DND-41 (cell line): ENCODE data around the gene SLC6A4.
"Not testable (repeated sequence)": the region's sequence is repeated elsewhere in the genome, so short reads cannot be mapped to it uniquely, and the experiment has no call there.

Experiments
- ATAC-seq: fragments of 200-7000 bp; cut with Tn5 transposase; 3 replicates; pipeline ENCODE4 v1.9.1; 2021; ENCODE audit warnings: low read depth; ENCODE audit not compliant: insufficient read depth
- DNase-seq: peaks from one replicate; pipeline ENCODE4 v3.0.0-alpha.2; 2020
- H2AFZ ChIP-seq: 2 replicates; pipeline ENCODE4 v1.6.0; 2012; ENCODE audit warnings: low read depth, low read length
- H3K27ac ChIP-seq: 2 replicates; pipeline ENCODE4 v1.5.1; 2012; ENCODE audit warnings: low read length, inconsistent platforms
- H3K27me3 ChIP-seq: fragments of 200-600 bp; sonication (generic); 2 replicates; pipeline ENCODE4 v1.6.0; 2012; ENCODE audit warnings: low read length, mild to moderate bottlenecking, inconsistent platforms; ENCODE audit not compliant: insufficient read depth, poor library complexity
- H3K36me3 ChIP-seq: 2 replicates; pipeline ENCODE4 v1.5.1; 2012; ENCODE audit warnings: low read length, inconsistent platforms; ENCODE audit not compliant: insufficient read depth
- H3K4me1 ChIP-seq: 2 replicates; pipeline ENCODE4 v1.5.1; 2012; ENCODE audit warnings: mild to moderate bottlenecking, low read length; ENCODE audit not compliant: insufficient read depth
- H3K4me2 ChIP-seq: 2 replicates; pipeline ENCODE4 v1.6.0; 2012; ENCODE audit warnings: mild to moderate bottlenecking, moderate library complexity, low read length, inconsistent platforms; ENCODE audit not compliant: insufficient read depth
- H3K4me3 ChIP-seq, 2 experiments: fragments of 200-600 bp in 1 of 2; shearing (Covaris generic) in 1 of 2; 2 replicates each; pipeline ENCODE4 v1.5.1; 2012 to 2016; ENCODE audit warnings: inconsistent platforms in 2 of 2, low read length in 2 of 2, mild to moderate bottlenecking in 2 of 2, low read depth in 1 of 2, moderate library complexity in 1 of 2
- H3K79me2 ChIP-seq: 2 replicates; pipeline ENCODE4 v1.6.0; 2012; ENCODE audit warnings: low read length, inconsistent platforms; ENCODE audit not compliant: insufficient read depth
- H3K9ac ChIP-seq: 2 replicates; pipeline ENCODE4 v1.6.0; 2012; ENCODE audit warnings: low read depth, mild to moderate bottlenecking, inconsistent platforms, low read length, moderate library complexity
- H3K9me3 ChIP-seq: 2 replicates; pipeline ENCODE4 v1.5.1; 2012; ENCODE audit warnings: low read length, moderate library complexity, mild to moderate bottlenecking, inconsistent platforms; ENCODE audit not compliant: insufficient read depth, severe bottlenecking
- H4K20me1 ChIP-seq: 2 replicates; pipeline ENCODE4 v1.6.0; 2012; ENCODE audit warnings: low read length; ENCODE audit not compliant: insufficient read depth
- CTCF ChIP-seq: IDR thresholded peaks from 2 replicates; pipeline ENCODE4 v1.5.1; 2012; ENCODE audit warnings: borderline replicate concordance, low read length, moderate library complexity, mild to moderate bottlenecking; ENCODE audit not compliant: poor library complexity, severe bottlenecking; ENCODE audit errors: extremely low read depth
- EZH2 ChIP-seq: IDR thresholded peaks from 3 replicates; pipeline ENCODE4 v1.6.1; 2012; ENCODE audit warnings: borderline replicate concordance, low read depth, mild to moderate bottlenecking, moderate library complexity, low read length, inconsistent platforms; ENCODE audit not compliant: severe bottlenecking

Gene SLC6A4

GRCh38 chr17:30208214-30208613, 27.3 kb downstream of the SLC6A4 start:
- Histone ChIP-seq H3K27ac (no peak overlapping the region), H4K20me1 (no peaks in the 10 kb centered on the region), H3K9me3 (no peaks in the 10 kb centered on the region), H3K79me2 (no peaks in the 10 kb centered on the region), H3K27me3 (peaks cover 3% of the 10 kb centered on the region), H3K36me3 (no peaks in the 10 kb centered on the region), H3K4me2 (no peak overlapping the region), H3K9ac (no peak overlapping the region), H3K4me3 (no peak overlapping the region), H3K4me1 (no peaks in the 10 kb centered on the region), H2AFZ (no peak overlapping the region)
- TF ChIP-seq CTCF (no peak), EZH2 (no peak)
- ATAC-seq (no peak), DNase-seq (no peak)

- no peak overlapping the region for H3K9ac ChIP-seq
- H3K27ac ChIP-seq: no peak overlapping the region
- TF ChIP-seq EZH2 (no peak), CTCF (no peak)
- no peaks in the 10 kb centered on the region for H3K79me2 ChIP-seq
- no peak overlapping the region for H2AFZ ChIP-seq
- no peaks in the 10 kb centered on the region for H3K9me3 ChIP-seq
- peaks cover 3% of the 10 kb centered on the region for H3K27me3 ChIP-seq
- no peak overlapping the region for H3K4me3 ChIP-seq
- H3K36me3 ChIP-seq: no peaks in the 10 kb centered on the region
- no peaks in the 10 kb centered on the region for H4K20me1 ChIP-seq
- no peak for DNase-seq
- no peak for ATAC-seq
- no peaks in the 10 kb centered on the region for H3K4me1 ChIP-seq
- H3K4me2 ChIP-seq: no peak overlapping the region
These were observed 27.8 kb downstream of the SLC6A4 start for GRCh38 chr17:30207655-30208054.

GRCh38 chr17:30203471-30203981, 32.0 kb downstream of the SLC6A4 start:
- Histone ChIP-seq H3K4me2 (no peak overlapping the region), H3K9me3 (no peaks in the 10 kb centered on the region), H2AFZ (no peak overlapping the region), H3K4me1 (no peaks in the 10 kb centered on the region), H3K27me3 (peaks cover 3% of the 10 kb centered on the region), H3K27ac (no peak overlapping the region), H3K9ac (no peak overlapping the region), H3K79me2 (no peaks in the 10 kb centered on the region), H3K4me3 (no peak overlapping the region), H4K20me1 (no peaks in the 10 kb centered on the region), H3K36me3 (no peaks in the 10 kb centered on the region)
- DNase-seq (no peak), ATAC-seq (0 out of 3 replicates have a peak, but pooled peaks have one; percentile 47)
- TF ChIP-seq EZH2 (no peak), CTCF (peak; percentile 21)

GRCh38 chr17:30200656-30201055, 34.8 kb downstream of the SLC6A4 start:
- H3K9me3 ChIP-seq, DNase-seq, H3K4me1 ChIP-seq, H3K79me2 ChIP-seq, H3K9ac ChIP-seq, H3K27me3 ChIP-seq, H3K36me3 ChIP-seq, ATAC-seq, H2AFZ ChIP-seq, H4K20me1 ChIP-seq, H3K4me3 ChIP-seq, H3K27ac ChIP-seq, H3K4me2 ChIP-seq: not testable (repeated sequence)
